Measurements from ENCODE around the gene JMJD1C. TPM values are rescaled to one million over a fixed set of nuclear protein-coding genes. Genes with fewer than 3 reads are reported as not detected.

The JMJD1C gene
- polyA plus RNA-seq, 2 of the 4 experiments (the other 2 are of a cell fraction): 15.9 to 47.2 TPM

- POLR2A ChIA-PET: no interaction called here
- H3K4me2 ChIP-seq: no peak overlapping the region
- DNase-seq (ENCODE audit: low read depth in 1 of 2, low spot score in 1 of 2): no peak
- CTCF ChIA-PET: interaction anchor here (0.7 to 3.1 kb wide), 3 partner anchors 14 to 213 kb away, joined by 3 to 10 read pairs (median 4); partner anchors contain the start of gene REEP3
- H3K4me1 ChIP-seq: peaks cover 18% of the 10 kb centered on the region; the same call in 2 of the 3 replicates
- FAIRE-seq: no peak
- no peak for TF ChIP-seq NR3C1 (IDR thresholded peaks at IDR 0.05)
- TF ChIP-seq HEYL (CRISPR knock-in tag; IDR thresholded peaks at IDR 0.05): no peak
- no peak for TF ChIP-seq NFE2L2 (conservative IDR thresholded peaks at IDR 0.05; ENCODE audit: low read length)
- no peak overlapping the region for H3K27ac ChIP-seq
- no peak for ATAC-seq
- no peaks in the 10 kb centered on the region for H3K9me3 ChIP-seq
- H3K4me3 ChIP-seq: no peak overlapping the region
- WGBS (ENCODE audit: missing lambda C conversion rate): 93% methylated on average over 1 of the region's 1 CpG
Observed at GRCh38 chr10:63506554-63506953, 40.8 kb upstream of the JMJD1C start.

- Histone ChIP-seq H3K9me3 (no peaks in the 10 kb centered on the region), H3K27ac (no peak overlapping the region), H3K4me2 (0 out of 3 replicates have a peak overlapping the region, but pooled peaks have one; percentile 3), H3K4me3 (no peak overlapping the region), H3K4me1 (peaks cover 18% of the 10 kb centered on the region; the same call in 2 of the 3 replicates)
- DNase-seq (ENCODE audit: low read depth in 1 of 2, low spot score in 1 of 2): no peak
- POLR2A ChIA-PET: interaction anchor here (1.2 kb wide), 1 partner anchor 16 kb away, joined by 4 read pairs; the partner anchor contains the start of gene REEP3
- no peak for ATAC-seq
- TF ChIP-seq ZFP36 (IDR thresholded peaks at IDR 0.05; ENCODE audit: borderline replicate concordance, partially characterized antibody) (no peak), CHD2 (IDR thresholded peaks at IDR 0.05; ENCODE audit: low read length, partially characterized antibody) (no peak), KDM5A (IDR thresholded peaks at IDR 0.05) (no peak), SMC3 (IDR thresholded peaks at IDR 0.05) (no peak)
- no peak for FAIRE-seq
- CTCF ChIA-PET: interaction anchor here (0.7 to 3.1 kb wide), 4 partner anchors 15 to 214 kb away, joined by 3 to 10 read pairs (median 6); partner anchors contain the start of gene REEP3
- 65% methylated on average over 2 of the region's 2 CpGs for WGBS (ENCODE audit: missing lambda C conversion rate)
Observed at GRCh38 chr10:63505562-63505961, 39.8 kb upstream of the JMJD1C start.

GRCh38 chr10:63504145-63504881 lies 38.5 kb upstream of the JMJD1C start:
- TF ChIP-seq HEYL (CRISPR knock-in tag; IDR thresholded peaks at IDR 0.05): no peak
- TF ChIP-seq RCOR1 (IDR thresholded peaks at IDR 0.05; ENCODE audit: low read depth, low read length): no peak
- TF ChIP-seq ZFP36 (IDR thresholded peaks at IDR 0.05; ENCODE audit: borderline replicate concordance, partially characterized antibody): no peak
- no peak for TF ChIP-seq ZSCAN20 (CRISPR knock-in tag; IDR thresholded peaks at IDR 0.05)
- no peak for TF ChIP-seq EHMT2 (IDR thresholded peaks at IDR 0.05; ENCODE audit: low read depth)
- TF ChIP-seq FOSL2 (IDR thresholded peaks at IDR 0.05): no peak
- TF ChIP-seq FOSL2 (CRISPR knock-in tag; IDR thresholded peaks at IDR 0.05): no peak
- TF ChIP-seq ELK1 (IDR thresholded peaks at IDR 0.05; ENCODE audit: low read depth, low read length): no peak
- no peak for TF ChIP-seq HMGXB4 (CRISPR knock-in tag; IDR thresholded peaks at IDR 0.05; ENCODE audit: borderline replicate concordance)
- no peak for TF ChIP-seq FOSB (CRISPR knock-in tag; IDR thresholded peaks at IDR 0.05)
- no peak for TF ChIP-seq JUNB (IDR thresholded peaks at IDR 0.05)
- Histone ChIP-seq H3K4me2 (no peak overlapping the region), H3K9me3 (no peaks in the 10 kb centered on the region), H3K27ac (no peak overlapping the region), H3K4me1 (peaks cover 18% of the 10 kb centered on the region; the same call in 2 of the 3 replicates), H3K4me3 (no peak overlapping the region)
- CTCF ChIA-PET: interaction anchor here (2.3 to 3.1 kb wide), 2 partner anchors 124 to 215 kb away, joined by 7 to 10 read pairs; no protein-coding TSS in a partner anchor
- WGBS (ENCODE audit: missing lambda C conversion rate): 69% methylated on average over 3 of the region's 3 CpGs
- FAIRE-seq (no peak), ATAC-seq (peak; percentile 30 to 51; a peak in 4 of 6 replicates), DNase-seq (ENCODE audit: low read depth in 1 of 2, low spot score in 1 of 2) (no peak)
- POLR2A ChIA-PET: interaction anchor here (1.2 kb wide), 1 partner anchor 17 kb away, joined by 4 read pairs; the partner anchor contains the start of gene REEP3
